ENCODE data around the gene C1QTNF5. TPM values are rescaled to one million over a fixed set of nuclear protein-coding genes. Genes with fewer than 3 reads are reported as not detected.

C1QTNF5 gene
- total RNA-seq, 1 donor from 2014 or later: 1.3 TPM

DNA sequence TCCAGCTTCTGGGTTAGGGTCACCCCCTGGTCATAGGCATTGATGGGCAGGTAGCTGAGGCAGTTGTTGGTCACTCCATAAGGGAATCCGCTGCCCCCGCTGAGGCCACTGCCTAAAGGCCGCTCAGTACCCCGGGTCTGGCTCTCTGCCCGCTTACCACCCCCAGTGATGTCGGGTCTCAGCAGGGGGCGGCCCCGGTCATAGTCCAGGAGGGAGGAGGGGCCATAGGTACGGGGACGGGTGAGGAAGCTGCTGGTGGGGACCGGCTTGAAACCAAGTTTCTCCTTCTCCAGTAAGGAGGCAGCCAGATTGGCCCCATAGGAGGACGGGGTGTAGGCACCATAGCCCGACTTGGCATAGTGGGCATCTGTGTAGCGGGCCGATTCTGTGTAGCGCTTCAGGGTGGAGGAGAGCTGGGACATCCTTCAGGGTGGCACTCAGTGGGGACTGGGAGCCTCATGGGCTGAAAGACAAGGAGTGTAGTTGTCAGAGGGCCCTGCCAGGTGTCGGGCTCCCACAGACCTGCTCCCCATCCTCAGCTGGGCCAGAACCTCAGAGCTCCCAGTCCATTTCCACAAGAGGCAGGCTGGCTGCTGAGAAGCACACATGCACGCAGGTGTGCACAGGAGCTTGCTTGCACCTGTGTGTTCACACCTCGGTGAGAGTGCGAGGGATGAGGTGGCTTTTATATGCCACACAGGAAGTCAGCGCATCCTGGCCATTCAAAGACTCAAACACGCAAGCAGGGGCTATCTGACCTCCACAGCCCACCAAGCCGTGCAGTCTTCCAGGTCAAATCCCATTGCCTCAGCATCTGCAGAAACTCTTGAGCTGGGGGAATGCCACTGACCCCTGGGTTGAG is 32.6 kb upstream of the C1QTNF5 start:
- no peak for DNase-seq (ENCODE audit: low read depth)

GRCh38 chr11:119372260-119373058 is 31.8 kb upstream of the C1QTNF5 start:
- FAIRE-seq (no peak), DNase-seq (ENCODE audit: low read depth) (no peak)
- H3K27me3 ChIP-seq (ENCODE audit: control insufficient read depth, insufficient read depth, low read length): no peaks in the 10 kb centered on the region
- no peak overlapping the region for H3K4me3 ChIP-seq (ENCODE audit: low read depth, low read length)
- no peaks in the 10 kb centered on the region for H3K36me3 ChIP-seq (ENCODE audit: control insufficient read depth, insufficient read depth, low read length)
- TF ChIP-seq CTCF (IDR thresholded peaks at IDR 0.05; ENCODE audit: insufficient read depth, low read length, severe bottlenecking): no peak

More for the DNA sequence above, 32.6 kb upstream of the C1QTNF5 start:
- Histone ChIP-seq H3K36me3 (ENCODE audit: control insufficient read depth, insufficient read depth, low read length) (no peaks in the 10 kb centered on the region), H3K27me3 (ENCODE audit: control insufficient read depth, insufficient read depth, low read length) (no peaks in the 10 kb centered on the region), H3K4me3 (ENCODE audit: low read depth, low read length) (no peak overlapping the region)
- TF ChIP-seq CTCF (IDR thresholded peaks at IDR 0.05; ENCODE audit: insufficient read depth, low read length, severe bottlenecking): no peak
- no peak for FAIRE-seq

DNA sequence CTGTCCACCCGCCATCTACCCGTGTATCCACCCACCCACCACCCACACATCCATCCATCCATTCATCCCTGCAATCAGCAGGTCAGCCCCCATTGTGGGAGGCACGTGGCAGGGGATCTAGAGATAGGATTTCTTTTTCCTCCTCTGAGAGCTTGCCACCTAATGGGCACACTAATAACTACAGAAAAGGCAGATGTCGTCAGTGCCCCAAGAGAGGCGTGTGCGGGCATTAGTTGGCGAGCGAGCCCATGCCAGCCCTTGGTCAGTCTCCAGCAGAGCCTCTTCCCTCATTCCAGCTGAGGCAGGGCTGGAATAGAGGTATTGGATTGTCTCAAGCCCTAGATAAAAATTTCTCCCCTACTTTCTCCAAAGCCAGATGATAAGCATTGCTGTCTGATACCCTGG is 31.1 kb upstream of the C1QTNF5 start:
- no peak for FAIRE-seq
- TF ChIP-seq CTCF (IDR thresholded peaks at IDR 0.05; ENCODE audit: insufficient read depth, low read length, severe bottlenecking): peak; percentile 59
- Histone ChIP-seq H3K36me3 (ENCODE audit: control insufficient read depth, insufficient read depth, low read length) (no peaks in the 10 kb centered on the region), H3K27me3 (ENCODE audit: control insufficient read depth, insufficient read depth, low read length) (no peaks in the 10 kb centered on the region), H3K4me3 (ENCODE audit: low read depth, low read length) (no peak overlapping the region)
- DNase-seq (ENCODE audit: low read depth): peak; percentile 59

DNA sequence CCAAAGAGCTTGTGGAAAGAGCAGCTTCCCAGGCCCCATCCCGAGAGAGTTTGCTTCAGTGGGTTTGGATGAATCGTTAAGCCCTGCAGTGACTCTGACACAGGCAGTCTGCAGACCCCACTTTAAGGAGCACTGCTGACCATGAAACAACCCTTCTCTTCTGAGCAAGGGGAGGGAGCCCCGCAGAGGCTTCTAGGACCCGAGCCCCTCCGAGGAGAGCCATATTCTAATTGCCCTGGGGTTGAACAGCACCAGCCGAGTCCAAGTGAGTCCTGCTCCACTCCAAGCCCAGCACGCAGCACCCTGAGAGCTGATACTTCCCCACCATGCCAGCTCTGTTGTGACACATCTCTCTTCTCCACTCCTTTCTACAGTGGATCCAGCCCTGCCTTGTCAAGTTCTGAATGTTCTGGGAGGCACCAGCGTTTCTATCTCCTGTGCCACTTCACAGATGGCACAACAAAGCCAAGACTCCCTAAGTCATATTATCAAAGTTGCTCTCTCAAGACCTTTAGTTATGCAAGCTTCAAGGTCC is 30.5 kb upstream of the C1QTNF5 start:
- no peak overlapping the region for H3K4me3 ChIP-seq (ENCODE audit: low read depth, low read length)
- no peak for TF ChIP-seq CTCF (IDR thresholded peaks at IDR 0.05; ENCODE audit: insufficient read depth, low read length, severe bottlenecking)
- no peak for DNase-seq (ENCODE audit: low read depth)
- no peaks in the 10 kb centered on the region for H3K36me3 ChIP-seq (ENCODE audit: control insufficient read depth, insufficient read depth, low read length)
- FAIRE-seq: no peak
- no peaks in the 10 kb centered on the region for H3K27me3 ChIP-seq (ENCODE audit: control insufficient read depth, insufficient read depth, low read length)

DNA sequence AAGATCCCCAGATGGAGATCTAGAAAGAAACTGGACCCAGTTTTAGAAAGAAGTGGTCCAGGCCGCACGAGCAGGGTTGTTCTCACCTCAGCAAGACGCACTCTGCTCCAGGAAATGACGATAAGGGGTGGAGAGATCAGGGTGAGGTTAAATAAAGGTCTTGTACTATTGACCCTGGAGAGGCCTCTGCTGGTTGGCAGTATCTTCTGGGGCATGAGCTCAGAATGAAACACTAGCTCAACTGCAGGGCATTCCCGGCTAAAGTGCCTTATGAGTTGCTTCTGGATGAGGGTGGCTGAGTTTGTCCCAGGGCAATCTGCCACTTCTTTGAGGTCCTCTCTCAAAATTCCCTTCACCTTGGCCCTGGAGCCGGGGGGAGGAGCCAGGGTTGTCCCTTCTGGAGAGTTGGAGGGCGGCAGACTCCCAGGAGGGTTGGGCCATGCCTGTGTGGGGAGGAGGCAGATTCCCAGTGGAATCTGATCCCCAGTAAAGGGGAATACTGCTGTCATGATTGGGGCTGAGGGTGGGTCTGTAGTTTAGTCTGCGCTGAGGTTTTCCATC is 29.9 kb upstream of the C1QTNF5 start:
- no peak for FAIRE-seq
- no peaks in the 10 kb centered on the region for H3K27me3 ChIP-seq (ENCODE audit: control insufficient read depth, insufficient read depth, low read length)

More for the DNA sequence above, 29.9 kb upstream of the C1QTNF5 start:
- DNase-seq (ENCODE audit: low read depth): no peak
- H3K36me3 ChIP-seq (ENCODE audit: control insufficient read depth, insufficient read depth, low read length): no peaks in the 10 kb centered on the region
- no peak for TF ChIP-seq CTCF (IDR thresholded peaks at IDR 0.05; ENCODE audit: insufficient read depth, low read length, severe bottlenecking)
- H3K4me3 ChIP-seq (ENCODE audit: low read depth, low read length): no peak overlapping the region

All from bronchial epithelial cell (primary cell).